Left colon (tissue), 2 donors: Measurements from ENCODE around the gene SLC22A4. TPM values are rescaled to one million over a fixed set of nuclear protein-coding genes. Genes with fewer than 3 reads are reported as not detected.

Experiments
- ATAC-seq: fragments of 200-7000 bp; cut with Tn5 transposase; one replicate; pipeline ENCODE4 v1.9.1; 2020; ENCODE audit warnings: mild to moderate bottlenecking, moderate library complexity
- DNase-seq, 2 donors: peaks; one replicate each; pipeline ENCODE4 v3.0.0-alpha.2; 2020
- intact Hi-C, 2 donors: fragments of 100-400 bp; cut with DNase I in 1 of 2; cut with micrococcal nuclease in 1 of 2; formaldehyde crosslinking; loops; one replicate each; pipeline versions ENCODE4 v1.11.2 to v1.14.0; 2022; cut with DNase I, micrococcal nuclease
- total RNA-seq, 2 donors: library from RNA; stranded (reverse); fragmentation: NEBNext Ultra II Directional; extraction: Animal tissue kit (Norgen Biotek cat#: 25700); gene quantifications; one replicate each; pipeline ENCODE4 v1.2.1, GENCODE V29; 2021
- donor health status: DM: no; HTN: no; CAD: no.
- donor health status: DM: yes; HTN: yes; CAD: no.

SLC22A4 gene
- total RNA-seq, 2 donors from 2014 or later = 3.8 to 7.3 TPM

DNA sequence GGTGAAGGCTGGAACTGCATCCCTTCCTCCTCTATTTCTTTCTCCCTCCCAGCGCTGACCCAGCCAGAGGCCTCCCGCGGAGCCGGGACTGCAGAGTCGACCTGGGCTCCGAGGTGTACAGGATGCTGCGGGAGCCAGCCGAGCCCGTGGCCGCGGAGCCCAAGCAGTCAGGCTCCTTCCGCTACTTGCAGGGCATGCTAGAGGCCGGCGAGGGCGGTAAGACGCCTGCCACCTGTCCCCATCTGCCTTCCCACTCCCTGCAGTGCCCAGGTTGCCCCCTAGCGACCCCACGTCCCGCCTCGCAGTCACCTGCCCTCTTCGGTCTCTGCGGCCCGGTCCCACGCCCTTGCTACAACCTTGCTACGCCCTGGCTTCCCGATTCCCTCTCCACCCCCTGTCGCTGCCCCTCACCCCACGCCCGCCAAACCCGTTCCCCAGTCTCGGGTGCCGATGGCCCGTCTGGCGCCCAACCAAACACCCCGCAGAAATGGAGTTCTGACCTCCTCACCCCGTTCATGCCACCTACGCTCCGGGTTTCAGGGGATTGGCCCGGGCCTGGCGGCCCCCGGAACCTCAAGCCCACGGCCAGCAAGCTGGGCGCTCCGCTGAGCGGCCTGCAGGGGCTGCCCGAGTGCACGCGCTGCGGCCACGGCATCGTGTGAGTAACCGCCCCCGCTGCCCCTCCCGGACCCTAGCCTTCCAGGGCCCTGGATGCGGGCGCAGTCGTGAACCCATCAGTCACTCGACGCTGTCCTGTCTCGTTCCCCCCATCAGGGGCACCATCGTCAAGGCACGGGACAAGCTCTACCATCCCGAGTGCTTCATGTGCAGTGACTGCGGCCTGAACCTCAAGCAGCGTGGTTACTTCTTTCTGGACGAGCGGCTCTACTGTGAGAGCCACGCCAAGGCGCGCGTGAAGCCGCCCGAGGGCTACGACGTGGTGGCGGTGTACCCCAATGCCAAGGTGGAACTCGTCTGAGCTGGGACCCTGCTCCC is 22.6 kb upstream of the SLC22A4 start:
- ATAC-seq (peak; percentile 29), DNase-seq (peak in 1 of 2 donors; percentile 48)
- intact Hi-C loops = no loop called here

DNA sequence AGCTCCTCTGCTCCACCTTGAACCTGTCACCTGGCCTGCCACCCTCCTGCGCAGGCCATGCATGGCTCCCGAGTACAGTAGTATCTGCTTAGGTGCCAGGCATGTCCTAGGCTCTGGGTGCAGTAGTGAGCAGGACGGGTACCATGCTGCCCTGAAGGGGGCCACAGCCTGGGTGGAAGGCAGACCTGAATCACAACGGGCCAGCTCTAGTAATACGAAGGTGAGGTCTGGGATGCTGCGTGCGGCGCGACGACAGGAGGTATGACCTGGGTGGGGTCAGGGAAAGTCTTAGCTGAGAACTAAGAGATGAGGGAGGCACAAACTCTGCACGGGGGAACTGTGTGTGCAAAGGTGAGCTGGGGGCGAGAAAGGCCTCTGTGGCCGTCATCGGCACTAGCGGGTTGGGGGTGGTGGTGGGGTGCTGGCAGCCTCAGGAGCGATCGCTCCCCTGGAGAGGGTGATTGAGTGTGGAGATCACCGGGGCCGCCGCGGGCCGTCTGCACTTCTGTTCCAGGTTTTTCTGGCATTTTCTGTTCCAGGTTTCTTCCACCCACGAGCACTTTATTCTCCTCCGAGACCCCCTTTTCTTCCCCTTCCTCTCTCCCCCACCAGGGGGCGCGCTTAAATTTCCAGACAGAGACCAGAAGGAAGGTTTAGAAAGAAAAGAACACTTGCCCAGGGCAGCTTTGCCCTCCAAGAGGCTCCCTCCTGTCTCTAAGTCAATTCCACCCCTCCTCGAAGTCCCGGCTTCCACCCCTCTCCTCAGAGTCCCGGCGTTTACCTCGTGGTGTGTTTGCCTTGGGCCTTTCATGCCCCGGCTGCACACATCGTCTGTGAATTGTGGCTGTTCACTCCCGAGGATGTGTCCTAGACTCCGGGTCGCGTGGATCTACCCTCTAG is 21.6 kb upstream of the SLC22A4 start:
- intact Hi-C loops = no loop called here
- DNase-seq = peak; percentile 55 to 74
- ATAC-seq = peak; percentile 43

DNA sequence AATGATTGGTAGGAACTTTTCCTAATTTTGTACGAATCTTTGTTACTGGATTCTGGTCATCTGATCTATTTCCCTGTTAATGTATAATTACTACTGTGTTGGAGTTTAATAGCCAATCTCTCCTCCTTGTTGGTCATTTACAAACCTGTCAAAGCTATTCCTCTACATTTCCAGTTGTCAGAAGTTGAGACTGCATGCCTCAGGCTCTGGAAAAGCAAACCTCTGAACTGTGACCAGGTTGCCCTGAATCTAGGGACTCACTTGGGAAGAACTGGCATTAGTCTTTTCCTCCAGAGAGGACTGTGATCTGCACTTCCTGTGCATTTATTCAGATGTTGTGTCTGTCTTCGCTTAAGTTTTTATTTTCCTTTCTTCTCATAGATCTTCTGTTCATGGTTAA is 20.6 kb upstream of the SLC22A4 start:
- peak; percentile 3 for ATAC-seq
- DNase-seq = peak in 1 of 2 donors; percentile 17

DNA sequence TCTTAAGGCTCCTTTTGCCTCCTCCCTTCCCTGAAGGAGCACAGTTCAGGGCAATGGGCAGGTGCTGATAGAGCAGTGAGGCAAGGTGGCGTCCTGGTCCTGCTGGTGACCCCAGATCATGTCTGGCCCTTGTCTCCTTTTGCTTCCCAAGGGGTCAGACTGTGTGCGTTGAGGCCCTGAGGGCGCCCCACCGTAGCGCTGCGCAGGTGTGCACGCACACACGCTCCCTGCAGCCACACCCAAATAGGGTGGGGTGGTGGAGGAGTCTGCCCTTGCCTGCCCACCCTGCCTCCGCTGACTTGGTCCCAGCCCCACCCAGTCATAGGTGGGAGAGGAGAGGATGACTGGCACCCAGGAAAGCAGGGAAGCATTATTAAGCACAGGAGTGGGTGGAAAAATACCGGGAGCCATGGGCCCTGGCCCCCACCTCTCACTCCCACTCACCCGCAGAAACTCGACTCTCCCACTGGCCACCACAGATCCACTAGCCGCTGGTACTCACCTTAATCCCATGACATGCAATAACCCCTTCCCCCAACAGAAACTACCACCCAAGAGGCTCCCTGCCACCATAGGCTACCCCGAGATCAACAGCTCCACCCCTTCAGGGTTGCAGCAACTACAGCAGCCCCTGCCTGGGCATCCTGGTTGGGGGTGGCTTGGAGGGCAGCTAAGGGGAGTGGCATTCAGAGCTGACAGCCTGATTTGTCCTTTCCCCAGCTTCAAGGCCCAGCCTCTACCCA is 20.0 kb upstream of the SLC22A4 start:
- intact Hi-C loops = no loop called here

More for the DNA sequence above, 20.6 kb upstream of the SLC22A4 start:
- intact Hi-C loops = no loop called here

DNA sequence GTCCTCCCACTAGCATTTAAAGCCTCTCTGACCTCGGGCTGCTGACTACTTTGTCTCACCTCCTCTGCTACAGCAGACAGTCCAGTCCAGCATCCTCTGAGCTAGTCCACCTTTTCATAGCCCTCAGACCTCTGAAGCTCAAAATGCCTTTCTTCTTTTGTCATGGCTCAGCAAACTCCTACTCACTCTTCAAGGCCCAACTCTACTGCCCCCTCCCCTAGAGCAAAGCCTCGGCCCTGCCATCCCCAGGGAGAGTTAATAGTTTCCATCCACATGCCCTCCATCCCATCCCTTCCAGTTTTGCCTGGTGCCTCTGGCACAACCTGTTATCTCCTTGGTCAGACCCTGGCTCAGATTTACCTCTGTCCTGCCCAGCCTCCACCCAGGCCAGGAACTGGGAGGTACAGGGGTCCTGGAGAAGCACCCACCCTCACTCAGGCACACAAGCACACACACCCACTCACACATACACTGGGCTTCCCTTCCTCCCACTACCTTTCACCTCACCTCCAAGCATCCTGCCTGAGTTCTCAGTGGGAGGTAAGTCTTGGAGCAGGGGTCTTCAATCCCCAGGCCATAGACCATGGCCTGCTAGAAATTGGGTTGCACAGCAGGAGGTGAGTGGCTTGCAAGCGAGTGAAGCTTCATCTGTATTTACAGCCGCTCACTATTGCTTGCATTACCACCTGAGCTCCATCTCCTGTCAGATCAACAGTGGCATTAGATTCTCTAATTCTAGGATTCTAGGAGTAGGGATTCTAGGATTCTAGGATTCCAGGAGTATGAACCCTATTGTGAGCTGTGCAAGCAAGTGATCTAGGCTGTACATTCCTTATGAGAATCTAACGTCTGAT is 18.6 kb upstream of the SLC22A4 start:
- intact Hi-C loops = no loop called here
- peak in 1 of 2 donors; percentile 16 for DNase-seq
- no peak for ATAC-seq

More for the DNA sequence above, 20.0 kb upstream of the SLC22A4 start:
- ATAC-seq (peak; percentile 71), DNase-seq (peak; percentile 63 to 75)

DNA sequence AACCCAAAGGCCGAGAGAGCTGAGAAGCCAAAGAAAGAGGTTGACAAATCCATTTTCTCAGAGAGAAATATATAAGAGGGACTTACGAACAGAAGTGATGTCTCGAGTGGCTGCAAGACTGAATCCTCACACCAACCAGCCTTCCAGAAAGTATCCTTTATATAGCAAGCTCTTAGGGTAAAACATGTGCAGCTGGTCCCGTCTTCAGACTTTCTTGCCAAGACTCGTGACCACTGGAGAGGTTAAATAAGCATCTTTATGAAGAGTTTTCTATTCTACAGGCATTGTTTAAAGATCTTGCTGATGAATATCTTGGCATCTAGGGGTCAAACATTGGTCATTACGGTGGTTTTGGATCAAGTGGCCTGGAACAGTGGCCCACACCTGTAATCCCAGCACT is 16.9 kb upstream of the SLC22A4 start:
- intact Hi-C loops = no loop called here
- DNase-seq = peak in 1 of 2 donors; percentile 7
- ATAC-seq = no peak

DNA sequence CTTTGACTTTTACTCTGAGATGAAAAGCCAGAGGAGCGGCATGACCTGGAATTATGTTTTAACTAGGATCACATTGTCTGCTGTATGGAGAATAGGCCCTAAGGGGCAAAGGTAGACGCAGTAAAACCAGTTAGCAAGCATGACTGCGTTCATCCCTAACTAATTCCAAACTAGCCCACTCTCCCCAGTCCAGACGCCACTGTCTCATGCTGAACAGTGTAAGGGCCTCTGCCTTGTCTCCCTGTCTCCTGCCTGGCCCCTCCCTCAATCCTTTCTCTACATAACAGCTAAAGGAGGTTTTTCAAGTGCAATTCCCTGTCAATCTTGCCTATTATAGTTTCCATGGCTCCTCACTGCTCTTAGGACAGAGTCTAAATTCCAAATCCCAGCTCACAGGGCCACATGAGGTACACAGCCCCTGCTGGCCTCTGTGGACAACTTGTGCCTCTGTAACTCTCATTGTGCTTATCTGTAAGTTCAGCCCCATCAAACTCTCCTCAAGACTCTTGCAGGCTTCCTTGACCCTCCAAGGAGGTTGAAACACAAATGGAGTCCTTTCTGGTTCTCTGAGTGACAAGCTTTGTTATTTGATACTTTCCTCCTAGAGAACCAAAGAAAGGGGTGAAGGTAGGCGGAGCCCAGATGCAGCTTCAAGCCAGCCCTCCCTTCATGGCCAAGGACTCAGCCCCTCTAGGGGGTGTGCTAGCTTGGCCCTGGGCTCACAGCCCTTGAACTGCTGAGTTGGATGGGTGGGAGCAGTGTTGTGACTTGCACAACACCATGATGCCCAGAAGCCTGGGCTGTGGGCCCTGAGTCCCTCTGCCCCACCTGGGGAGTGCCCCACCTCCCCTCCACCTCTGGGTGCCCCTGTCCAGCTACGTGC is 16.0 kb upstream of the SLC22A4 start:
- DNase-seq (peak in 1 of 2 donors; percentile 45), ATAC-seq (peak; percentile 81)
- intact Hi-C loops = no loop called here

DNA sequence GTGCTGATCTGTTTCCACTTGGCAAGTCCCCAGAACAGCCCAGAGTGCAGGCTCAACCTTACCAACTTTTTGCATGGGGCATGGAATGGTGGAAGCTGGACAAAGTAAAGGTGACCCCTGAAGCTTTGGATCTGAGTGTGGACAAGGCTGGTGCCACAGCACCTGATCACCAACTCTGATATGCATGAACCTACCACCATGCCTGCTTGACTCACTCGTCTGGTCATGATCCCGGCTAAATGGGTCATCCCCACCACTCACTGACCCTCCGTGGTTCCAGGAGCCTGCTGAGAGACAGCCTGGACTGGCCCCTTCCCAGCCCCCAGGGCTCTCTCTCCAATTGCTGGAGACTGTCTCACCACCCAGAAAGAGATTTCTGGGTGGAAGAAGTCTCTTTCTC is 14.4 kb upstream of the SLC22A4 start:
- intact Hi-C loops = no loop called here
- ATAC-seq (no peak), DNase-seq (no peak)

DNA sequence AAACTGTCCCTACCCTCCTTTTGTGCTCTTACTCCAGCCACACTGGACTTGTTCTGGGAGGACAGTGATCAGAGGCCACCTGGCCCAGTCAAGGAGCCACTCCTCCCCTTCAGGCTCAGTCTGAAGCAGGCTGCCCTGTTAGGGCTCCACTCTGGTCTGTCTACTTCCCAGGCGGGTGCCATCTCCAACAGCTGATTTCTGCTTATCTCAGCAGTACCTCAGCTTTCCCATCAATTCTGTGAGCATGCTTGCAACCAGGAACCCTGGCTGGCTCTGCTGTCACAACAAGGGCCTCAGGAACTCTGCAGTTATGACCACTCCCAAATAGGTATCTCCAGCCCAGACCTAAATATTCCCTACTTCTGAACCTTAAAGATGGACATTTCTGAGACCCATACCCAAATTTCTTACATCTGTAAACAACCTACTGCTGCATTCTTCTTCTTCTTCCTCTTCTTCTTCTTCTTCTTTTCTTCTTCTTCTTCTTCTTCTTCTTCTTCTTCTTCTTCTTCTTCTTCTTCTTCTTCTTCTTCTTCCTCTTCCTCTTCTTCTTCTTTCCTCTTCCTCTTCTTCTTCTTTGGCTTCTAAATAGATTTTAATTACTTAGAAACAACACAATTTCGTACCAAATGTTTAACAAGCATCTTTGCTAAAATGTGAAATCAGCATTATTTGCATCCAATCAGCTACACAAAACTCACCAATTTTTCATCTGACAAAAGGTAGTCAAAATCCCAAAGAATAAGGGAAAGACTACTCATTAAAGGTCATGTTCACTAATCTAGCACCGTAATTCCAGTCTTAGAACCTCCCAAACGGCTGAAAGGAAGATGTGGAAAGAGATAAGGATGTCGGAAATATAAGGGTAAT is 13.6 kb upstream of the SLC22A4 start:
- ATAC-seq (no peak), DNase-seq (no peak)
- intact Hi-C loops = no loop called here

DNA sequence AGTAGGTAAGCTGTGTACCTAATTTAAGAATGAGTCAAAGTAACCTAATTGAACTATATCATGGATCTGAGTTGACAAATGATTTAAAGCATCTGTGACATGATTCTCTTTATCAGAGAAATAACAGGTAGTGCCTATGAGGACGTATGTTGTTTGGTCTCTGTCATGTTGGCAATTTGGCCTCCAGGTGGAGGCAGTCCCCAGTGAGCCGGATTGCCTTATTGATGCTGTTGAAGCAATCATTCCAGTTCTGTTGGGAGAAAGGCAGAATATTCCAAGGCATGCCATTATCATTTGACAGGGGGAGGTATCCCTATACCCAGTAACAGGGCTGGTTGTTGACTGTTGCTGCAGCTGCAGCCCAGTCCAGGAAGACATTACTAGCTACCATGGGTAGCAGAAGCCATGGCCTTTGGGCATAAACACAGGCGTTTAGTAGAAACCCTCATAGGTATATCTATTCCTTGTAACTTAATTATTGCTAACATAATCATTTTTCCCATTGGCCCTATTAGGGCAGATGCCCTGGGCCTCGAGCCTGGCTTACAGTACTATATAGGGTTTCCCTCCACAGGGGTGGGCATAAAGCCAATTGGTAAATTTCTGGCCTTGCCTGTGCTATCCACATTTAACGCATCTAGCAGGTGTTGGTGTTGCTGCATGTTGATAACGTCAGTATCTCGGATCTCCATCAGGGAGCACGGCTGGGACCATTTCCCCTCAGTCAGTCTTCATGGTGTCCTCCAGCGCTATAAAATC is 12.2 kb upstream of the SLC22A4 start:
- intact Hi-C loops = no loop called here
- DNase-seq (no peak), ATAC-seq (no peak)

DNA sequence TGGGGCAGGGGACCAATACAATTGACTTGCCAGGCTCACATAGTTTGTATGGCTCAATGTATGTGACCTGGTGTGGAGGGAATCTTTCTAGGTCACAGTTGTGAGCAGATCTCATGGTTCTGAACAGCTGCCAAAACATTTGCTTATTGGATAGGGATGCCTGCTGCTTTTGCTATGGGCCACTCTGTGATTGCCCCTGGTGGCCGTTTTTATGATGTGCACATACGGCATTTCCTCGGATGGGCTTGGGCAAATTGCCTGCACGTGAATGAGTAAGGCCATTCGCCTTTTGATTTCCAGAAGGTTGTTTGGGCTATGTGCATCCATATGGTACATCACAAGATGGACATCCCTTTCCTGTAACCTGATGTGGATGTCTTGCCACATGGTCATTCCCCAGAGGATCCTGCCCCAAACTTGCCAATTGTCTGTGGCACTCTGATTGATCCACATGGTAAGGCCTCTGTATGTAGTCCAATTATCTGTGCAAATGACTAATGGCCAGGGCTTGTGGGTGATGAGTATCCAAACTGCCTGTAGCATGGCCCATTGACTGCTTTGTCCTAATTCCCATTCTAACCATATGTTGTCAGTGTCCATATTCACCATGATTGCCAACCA is 10.7 kb upstream of the SLC22A4 start:
- DNase-seq (no peak), ATAC-seq (peak; percentile 72)
- intact Hi-C loops = no loop called here

DNA sequence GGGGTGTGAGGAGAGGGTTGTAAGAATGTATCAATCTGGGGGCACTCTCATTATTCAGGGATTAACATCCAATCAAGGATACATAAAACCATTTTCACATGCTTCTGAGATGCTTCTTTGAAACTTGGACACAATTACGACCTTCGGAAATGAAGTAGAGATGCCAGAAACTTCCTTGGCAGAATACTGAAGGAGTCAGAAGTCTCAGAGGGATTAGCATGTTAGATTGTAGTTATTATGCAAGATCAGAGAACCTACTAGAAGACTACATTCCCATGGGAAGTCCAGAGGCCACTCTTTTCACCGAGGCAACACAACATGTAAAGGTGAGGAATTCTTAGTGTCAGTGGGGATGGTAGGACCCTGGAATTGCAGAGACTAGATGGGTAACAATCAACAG is 5.1 kb upstream of the SLC22A4 start:
- ATAC-seq (no peak), DNase-seq (no peak)
- intact Hi-C loops = no loop called here

DNA sequence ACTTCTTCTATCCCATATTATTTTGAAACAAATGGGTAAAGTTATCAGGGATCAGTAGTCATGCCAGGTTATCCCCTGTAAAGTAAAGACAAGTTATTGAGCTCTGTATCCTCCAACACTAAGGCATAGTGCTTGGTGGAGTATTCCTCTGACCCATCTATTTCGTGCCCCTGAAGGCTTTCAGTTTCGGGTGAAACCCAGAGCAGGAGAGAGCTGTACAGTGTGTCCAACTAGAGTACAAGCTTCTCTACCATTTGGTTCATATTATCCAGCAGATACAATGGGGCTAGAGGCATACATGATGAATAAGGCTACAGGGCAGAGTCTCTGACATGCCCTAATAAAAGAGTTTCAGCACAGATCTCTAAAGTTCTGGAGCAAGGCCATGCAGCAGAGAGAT is 3.2 kb upstream of the SLC22A4 start:
- no peak for ATAC-seq
- intact Hi-C loops = no loop called here
- no peak for DNase-seq

DNA sequence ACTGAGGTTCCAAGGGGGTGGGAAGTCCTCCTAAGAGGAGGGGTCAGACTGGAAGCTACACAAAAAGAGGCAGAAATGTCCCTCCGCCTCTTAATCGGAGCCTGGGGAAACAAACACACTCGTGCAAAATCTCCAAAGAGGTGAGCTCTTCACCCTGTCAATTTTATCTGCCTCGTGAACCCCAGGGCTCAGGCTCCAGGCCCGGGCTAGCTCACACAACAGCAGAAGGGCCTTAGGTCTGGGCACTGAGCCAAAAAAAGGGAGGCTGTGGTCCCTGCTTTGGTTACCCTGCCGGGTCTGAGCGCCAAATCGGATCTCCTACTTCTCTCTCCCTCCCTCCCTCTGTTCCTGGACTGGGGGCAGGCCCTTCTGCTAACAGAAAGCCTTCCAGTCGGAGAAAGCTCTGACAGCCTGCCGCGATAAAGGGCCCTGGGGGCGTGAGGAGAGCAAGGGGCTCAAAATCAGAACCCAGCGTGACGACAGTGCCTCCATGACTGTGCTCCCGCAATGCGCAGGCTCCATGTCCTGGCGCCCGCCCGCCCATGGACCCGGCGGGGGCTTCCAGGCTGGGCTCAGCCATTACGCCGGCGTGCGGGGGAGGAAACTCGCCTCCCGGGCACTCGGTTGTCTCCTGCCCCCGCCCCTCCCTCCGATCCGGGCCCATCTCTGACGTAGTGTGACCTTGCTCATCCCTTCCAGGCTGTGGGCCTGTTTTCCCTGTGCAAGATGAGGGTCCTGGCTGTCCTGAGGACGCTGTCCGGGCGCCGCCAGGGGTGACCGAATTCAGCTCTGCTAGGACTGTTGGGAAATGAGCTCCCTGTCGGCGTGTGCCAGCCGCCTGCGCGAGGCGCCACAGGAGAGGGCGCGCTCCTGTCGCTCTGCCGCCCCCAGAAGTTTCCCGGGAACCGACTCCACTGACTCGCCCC is 865 bp upstream of the SLC22A4 start:
- ATAC-seq (peak; percentile 61), DNase-seq (peak; percentile 85 to 88)
- intact Hi-C loops = no loop called here
